ENCODE data around the gene TMEM170B. TPM values are rescaled to one million over a fixed set of nuclear protein-coding genes. Genes with fewer than 3 reads are reported as not detected.

TMEM170B gene
- total RNA-seq, 1 donor from 2014 or later: 8.5 TPM

DNA sequence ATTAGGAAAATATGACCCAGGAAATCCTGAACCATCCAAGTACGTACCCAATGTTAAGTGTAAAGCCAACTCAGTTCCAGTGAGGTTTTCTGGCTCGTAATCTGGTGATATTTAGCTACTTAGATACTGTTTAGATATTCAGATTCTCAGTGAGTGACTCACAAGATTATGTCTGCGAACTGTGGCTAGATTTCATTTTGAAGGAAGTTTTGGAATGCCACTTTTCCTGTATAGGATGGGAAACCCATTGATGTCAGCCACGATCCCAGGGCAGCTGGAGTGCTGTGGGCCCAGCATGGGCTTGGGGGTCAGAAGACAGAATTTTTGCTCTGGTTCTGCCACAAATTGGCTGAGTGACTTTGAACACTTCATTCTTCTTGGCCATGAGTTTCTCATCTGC lies 76.3 kb downstream of the TMEM170B start:
- DNase-seq (ENCODE audit: low read depth): peak; percentile 71

GRCh38 chr6:11614534-11615213 lies 77.1 kb downstream of the TMEM170B start:
- DNase-seq (ENCODE audit: low read depth): peak; percentile 89

DNA sequence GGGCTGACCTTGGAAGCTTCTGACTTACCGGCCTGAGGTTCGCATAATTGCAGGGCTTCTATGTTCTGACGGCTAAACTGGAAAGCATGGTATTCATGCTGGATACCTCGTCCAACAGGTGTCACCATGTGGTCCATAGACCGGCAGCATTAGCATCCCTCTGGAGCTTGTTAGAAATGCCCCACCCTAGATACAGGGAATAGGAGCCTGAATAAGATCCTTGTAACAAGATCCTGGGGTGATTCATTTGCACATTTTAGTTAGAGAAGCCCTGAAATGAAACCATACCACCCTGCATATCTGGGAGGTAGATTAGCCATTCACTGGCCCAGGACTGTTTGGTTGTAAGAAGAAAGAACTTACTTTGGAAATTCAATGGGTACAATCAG lies 77.7 kb downstream of the TMEM170B start:
- peak; percentile 84 for DNase-seq (ENCODE audit: low read depth)

GRCh38 chr6:11616200-11616611 lies 78.7 kb downstream of the TMEM170B start:
- DNase-seq (ENCODE audit: low read depth): peak; percentile 93

GRCh38 chr6:11618533-11618932 lies 81.0 kb downstream of the TMEM170B start:
- no peak for DNase-seq (ENCODE audit: low read depth)

DNA sequence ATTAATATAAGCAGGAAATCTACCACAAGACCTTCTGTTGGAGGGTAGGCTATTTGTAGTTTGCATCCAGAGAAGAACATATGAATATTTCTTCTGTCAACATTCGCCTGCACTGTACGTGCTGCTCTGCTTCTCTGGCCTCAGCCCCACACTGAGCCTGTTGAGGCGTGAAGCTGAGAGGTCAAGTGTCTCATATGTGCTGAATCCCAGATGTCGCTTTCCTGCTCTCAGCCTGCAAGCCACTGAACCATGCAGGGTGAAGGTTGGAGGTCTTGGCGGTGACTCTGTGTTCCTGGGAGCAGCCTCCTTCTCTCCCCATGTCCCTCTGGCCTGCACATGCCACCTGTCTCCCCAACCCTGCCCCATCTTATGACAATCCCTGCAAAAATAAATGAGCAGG lies 83.6 kb downstream of the TMEM170B start:
- no peak for DNase-seq (ENCODE audit: low read depth)

- DNase-seq (ENCODE audit: low read depth): no peak
Measured at GRCh38 chr6:11622156-11622555, 84.6 kb downstream of the TMEM170B start.

DNA sequence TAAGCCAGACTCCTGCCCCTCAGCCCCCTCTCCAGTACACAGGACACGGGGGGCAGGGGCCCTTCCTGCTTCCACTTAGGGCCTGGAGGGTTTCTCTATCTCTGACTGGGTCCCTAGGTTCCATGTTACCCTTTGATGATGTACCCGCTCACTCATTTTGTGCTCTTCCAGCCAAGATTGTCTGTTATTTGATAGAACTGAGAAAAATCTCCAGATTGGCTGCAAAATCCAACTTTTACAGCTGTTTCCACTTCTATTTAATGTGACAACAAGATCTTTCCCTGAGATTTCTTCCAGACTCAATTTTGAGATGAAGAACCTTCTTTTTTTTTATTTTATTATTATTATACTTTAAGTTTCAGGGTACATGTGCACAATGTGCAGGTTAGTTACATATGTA lies 85.7 kb downstream of the TMEM170B start:
- DNase-seq (ENCODE audit: low read depth): no peak

- no peak for DNase-seq (ENCODE audit: low read depth)
Measured at GRCh38 chr6:11625302-11625701, 87.8 kb downstream of the TMEM170B start.

DNA sequence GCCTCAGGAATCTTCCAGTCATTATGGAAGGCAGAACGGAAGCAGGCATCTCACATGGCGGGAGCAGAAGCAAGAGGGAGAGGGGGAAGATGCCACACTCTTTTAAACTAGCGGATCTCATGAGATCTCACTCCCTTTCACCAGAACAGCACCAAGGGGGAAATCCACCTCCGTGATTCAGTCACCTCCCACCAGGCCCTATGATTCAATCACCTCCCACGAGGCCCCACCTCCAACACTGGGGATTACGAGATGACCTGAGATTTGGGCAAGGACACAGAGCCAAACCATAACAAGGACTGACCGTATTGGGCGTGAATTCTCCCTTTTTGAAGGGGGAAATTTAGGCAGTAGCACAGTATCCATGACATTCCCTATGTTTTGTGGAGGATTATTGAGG lies 88.8 kb downstream of the TMEM170B start:
- no peak for DNase-seq (ENCODE audit: low read depth)

DNA sequence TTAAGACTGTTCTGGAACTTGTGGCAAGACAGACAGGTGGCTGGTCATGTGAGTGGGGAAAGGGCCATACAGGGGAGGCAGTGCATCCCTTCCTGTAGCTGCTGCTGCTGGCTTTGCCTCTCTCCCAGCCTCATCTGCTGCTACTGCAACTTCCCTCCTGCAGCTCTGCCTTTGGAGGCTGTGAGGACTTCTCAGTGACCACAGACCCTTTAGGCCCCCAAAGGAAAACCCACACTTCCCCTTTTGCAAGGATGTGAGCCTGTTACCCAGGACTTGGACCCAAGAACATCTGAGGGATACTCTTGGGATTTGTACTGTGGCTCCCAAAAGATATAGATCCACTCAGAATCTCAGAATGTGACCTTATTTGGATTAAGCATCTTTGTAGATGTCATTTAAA lies 91.0 kb downstream of the TMEM170B start:
- DNase-seq (ENCODE audit: low read depth): no peak

DNA sequence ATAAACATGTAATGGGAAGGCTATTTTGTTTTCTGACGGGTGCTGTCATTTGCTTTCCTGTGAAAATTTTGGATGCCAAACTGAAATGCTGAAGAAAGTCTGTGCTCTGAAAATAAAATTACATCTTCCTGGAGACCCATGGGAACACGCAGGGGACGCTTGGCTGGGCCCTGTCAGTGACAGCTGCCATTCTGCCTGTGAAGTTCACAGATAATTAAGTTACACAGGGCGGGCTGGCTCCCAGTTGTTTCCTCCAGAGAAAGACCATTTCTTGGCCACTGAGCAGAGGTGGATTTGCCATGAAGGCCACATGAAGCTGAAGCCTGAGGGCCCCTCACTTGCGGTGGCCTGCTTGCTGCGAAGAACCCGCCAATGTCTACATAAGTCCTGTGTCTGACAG lies 93.5 kb downstream of the TMEM170B start:
- no peak for DNase-seq (ENCODE audit: low read depth)

DNA sequence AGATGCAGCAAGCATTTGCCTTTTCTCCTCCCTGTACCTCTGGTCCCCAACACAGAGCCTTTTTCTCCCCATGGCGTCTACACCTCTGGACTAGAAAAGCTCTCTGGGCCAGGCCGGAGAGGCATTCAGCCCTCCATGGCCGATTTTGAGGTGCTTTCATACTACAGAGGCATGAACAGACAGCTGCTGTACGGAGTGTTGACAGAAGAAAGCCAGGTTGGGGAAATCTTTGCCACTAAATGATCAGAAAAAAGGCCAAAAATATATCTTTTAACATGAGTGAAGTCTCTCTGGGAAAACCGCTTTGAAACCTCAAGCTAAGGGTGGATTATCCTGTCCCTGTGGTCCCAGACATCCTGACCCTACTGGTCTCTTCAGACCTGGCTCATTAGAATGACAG lies 94.0 kb downstream of the TMEM170B start:
- no peak for DNase-seq (ENCODE audit: low read depth)

DNA sequence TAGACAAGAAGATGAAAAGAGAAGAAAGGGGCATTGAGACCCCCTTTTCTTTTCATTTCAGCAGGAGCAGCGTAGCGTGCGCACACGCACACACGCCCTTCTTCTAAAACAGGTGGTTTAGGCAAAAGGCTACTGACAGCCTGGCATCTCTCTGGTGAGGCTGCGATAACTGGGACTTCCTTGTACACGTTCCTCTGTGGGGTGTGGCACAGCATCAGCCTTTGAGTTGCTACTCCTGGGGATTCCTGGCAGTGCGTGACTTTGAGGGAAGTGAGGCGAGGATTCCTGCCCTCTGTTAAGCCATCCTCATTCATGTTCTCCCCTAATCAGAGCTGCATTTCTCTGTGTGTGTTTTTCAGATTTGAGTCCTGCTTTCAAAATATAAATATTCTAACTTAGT lies 94.7 kb downstream of the TMEM170B start:
- peak; percentile 79 for DNase-seq (ENCODE audit: low read depth)

- peak; percentile 76 for DNase-seq (ENCODE audit: low read depth)
Measured at GRCh38 chr6:11632795-11633511, 95.4 kb downstream of the TMEM170B start.

Other genes starting within 250 kb of the TMEM170B start
- gene ADTRP, start 241.1 kb downstream of the TMEM170B start, total RNA-seq: 0.26 and 1.2 TPM in 2 replicates

Measured in myocyte (in vitro differentiated cells).